ENCODE data around the gene MAN2A1.

Gene MAN2A1

DNA sequence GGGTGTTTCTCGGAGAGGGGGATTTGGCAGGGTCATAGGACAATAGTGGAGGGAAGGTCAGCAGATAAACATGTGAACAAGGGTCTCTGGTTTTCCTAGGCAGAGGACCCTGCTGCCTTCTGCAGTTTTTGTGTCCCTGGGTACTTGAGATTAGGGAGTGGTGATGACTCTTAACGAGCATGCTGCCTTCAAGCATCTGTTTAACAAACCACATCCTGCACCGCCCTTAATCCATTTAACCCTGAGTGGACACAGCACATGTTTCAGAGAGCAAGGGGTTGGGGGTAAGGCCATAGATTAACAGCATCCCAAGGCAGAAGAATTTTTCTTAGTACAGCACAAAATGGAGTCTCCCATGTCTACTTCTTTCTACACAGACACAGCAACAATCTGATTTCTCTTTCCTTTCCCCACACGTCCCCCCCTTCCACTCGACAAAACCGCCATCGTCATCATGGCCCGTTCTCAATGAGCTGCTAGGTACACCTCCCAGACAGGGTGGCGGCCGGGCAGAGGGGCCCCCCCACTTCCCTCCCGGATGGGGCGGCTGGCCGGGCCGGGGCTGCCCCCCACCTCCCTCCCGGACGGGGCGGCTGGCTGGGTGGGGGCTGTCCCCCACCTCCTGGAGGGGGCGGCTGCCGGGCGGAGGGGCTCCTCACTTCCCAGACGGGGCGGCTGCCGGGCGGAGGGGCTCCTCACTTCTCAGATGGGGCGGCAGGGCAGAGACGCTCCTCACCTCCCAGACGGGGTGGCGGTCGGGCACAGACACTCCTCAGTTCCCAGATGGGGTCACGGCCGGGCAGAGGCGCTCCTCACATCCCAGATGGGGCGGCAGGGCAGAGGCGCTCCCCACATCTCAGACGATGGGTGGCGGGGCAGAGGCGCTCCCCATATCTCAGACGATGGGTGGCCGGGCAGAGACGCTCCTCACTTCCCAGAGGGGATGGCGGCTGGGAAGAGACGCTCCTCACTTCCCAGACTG lies 142.8 kb downstream of the MAN2A1 start:
- DNase-seq, result peak; percentile 11

DNA sequence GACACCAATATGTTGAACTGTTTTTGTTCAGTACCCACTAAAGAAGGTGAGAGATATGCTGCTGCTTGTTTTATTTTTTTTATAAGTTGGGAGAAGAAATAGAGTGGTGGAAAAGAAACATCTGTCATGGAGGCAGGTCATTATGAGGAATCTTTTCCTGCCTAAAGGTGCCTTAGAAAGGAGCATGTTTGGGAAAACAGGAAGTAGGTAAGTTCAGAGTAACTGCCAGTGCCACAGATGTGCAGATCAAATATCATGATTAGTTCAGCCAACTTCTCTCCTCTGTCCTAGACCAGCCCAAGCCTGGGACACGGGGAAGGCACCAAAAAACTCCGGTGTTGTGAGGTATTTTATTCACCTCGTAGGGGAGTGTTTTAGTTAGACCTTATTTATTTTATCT lies 144.2 kb downstream of the MAN2A1 start:
- no peak for DNase-seq

DNA sequence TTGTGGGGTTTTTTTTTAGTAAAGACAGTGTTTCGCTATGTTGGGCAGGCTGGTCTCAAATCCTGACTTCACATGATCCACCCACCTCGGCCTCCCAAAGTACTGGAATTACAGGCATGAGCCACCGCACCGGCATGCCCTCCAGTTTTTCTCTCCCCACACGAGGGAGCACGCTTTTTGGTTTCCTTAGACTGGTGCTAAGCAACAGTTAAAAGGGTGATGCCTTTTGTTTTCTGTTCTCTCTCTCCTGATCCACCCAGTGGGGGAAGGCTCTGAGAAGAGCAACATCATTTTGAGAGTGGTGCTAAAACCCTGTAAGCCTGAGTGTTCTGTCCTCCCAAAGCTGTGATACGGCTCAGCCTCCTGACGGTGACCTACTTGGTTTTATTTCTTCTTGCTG lies 146.6 kb downstream of the MAN2A1 start:
- no peak for DNase-seq

DNA sequence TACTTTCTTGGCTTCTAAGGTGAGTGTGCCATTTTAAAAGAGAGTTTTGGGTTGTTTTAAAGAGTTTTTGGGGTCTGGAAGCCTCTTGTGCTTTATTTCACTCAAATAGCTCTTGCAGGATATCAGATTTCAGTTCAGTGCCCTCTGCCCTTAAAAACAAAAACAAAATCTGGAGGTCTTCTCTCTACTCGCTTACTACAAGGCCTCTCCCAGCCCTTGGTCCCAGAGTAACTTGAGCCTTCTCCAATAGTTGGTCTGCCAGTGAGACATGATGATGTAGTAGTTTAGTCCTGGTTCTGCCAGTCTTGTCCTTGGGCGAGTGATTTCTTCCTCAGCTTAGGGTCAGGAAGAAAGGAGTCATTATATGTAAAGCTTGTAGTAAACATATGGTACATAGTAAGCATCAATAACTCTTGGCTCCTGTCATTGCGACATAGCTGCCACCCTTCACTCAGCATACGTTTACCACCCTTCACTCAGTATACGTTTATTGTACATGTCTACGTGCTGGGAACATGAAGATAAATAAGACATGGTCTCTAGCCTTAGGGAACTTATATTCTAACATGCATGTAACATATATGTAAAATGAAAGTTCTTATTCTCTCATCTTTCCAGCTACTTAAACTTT lies 147.6 kb downstream of the MAN2A1 start:
- DNase-seq, result no peak

DNA sequence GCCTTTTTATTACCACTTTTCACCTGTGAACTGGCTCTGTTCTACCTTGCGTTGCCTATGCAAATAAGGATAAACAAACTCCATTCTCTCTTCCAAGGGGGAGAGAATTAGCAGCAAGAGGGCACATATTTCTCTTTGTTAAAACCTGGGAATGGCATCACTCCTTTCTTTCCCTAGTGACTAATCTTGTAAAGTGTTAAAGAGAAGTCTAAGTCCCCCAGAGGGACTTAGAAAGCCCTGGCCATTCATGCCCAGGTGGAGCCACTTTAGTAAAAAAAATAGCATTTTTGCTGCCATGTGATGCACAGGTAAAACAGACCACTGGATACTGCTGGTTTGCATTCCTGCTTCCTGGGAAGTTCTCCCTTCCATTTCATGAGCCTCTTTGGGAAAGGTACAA lies 148.4 kb downstream of the MAN2A1 start:
- no peak for DNase-seq

DNA sequence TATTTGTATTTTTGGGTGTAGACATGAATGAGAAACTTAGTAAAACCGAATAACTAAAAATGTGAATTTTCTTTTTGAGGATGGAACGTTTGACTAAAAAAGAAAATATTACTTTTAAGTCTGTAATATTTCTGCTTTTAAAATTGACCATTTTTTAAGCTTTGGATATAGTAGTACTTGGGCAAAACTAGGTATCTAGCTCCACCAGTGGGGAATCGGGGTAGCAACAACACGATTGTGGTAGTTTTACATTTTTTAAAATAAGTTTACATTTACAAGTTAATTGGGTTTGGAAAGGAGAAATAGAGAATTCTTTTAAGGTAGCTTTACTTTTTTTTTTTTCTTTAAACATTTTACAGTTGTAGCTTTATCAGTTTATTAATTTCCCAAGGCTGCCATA lies 154.4 kb downstream of the MAN2A1 start:
- DNase-seq, result no peak

DNA sequence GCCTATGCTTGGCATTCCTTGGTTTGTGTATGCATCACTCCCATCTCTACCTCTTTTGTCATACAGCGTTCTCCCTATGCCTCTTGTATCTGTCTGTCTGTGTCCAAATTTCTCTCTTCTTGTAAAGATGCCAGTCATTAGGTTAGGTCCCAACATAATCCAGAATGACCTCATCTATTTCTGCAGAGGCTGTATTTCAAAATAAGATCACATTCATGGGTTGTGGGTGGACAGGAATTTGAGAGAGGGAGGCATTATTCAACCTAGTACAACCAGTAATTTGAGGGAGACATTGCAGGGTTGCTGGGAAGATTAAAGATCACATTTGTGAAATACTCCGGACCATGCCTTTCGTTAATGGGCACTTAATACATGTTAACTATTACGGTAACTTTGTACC lies 155.0 kb downstream of the MAN2A1 start:
- DNase-seq, result no peak

DNA sequence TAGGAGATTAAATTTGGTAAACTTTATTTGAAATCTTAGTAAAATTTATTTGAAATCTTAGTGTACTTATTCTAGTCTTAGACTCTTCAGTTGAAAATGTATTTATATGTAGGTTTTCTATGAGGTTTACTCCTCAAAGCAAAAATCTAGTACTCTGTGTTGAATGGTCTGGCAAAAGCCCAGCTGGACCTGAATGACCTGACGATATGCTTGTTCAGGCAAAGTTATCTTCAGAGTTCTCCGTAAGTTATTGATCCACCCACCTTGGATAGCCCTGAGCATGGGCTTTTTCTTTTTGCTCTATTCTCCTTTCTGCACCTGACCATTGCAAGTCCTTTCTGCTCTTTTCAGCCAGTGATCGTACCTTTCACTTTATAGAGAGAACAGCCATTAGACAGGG lies 158.4 kb downstream of the MAN2A1 start:
- no peak for DNase-seq

DNA sequence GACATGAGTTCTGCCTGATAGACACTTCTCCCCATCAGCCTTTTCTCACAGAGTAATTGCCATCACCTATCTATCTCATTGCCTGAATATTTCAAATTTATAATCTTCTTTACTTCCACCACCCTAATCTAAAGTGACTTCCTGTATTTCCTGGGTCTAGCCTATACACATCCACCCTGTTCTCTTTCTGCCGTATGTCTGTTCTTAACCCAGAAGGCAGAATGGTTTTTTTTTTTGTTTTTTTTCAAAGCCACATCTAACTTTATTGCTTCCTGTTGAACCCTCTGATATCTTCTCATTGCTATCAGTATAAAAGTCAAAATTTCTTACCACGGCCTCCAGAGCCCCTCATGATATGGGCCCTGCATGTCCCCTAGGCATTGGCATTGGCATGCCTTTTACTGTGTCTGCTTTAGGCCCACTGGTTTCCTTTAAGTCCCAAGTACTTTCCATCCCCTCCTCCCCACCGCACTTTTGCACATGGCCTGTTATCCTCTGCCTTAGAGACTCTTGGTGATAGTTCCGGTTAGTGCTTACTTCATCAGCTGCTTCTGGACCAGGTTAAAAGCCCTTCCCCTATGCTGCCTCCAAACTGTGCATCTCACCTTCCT lies 159.9 kb downstream of the MAN2A1 start:
- no peak for DNase-seq

DNA sequence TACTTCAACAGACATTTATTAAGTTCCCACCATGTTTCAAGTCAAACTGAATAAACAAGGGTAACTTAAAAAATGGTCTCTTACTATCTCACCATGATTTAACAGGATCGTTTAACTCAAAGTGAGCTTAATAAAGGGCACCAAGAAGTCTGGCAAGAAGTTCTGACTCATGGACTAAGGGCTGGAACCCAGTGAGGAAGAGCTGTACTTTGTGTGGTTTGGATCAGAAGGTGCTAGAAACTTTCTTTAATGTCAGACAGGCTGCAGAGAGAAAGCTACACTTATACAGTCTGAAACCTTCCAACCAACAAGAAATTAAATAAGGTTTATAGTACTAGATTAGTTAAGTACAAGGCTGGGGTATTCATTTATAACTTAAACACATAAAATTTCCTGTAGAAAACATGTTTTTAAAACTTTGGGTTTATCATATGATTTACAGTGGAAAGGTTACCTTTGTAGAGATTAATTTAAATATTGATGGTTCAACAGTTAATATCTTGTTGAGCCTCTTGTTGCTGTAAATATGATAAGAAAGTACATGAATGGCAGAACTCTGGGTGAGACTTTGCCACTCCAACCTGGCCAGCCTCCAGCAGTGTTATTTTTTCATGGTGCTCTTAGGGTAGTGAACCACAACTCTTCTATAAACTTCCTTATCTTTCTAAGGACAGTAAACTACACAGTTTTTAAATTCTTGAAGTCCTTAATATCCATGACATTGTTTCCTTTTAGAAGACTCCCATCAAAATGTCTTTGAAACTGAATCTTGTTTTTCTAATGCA lies 162.8 kb downstream of the MAN2A1 start:
- no peak for DNase-seq

DNA sequence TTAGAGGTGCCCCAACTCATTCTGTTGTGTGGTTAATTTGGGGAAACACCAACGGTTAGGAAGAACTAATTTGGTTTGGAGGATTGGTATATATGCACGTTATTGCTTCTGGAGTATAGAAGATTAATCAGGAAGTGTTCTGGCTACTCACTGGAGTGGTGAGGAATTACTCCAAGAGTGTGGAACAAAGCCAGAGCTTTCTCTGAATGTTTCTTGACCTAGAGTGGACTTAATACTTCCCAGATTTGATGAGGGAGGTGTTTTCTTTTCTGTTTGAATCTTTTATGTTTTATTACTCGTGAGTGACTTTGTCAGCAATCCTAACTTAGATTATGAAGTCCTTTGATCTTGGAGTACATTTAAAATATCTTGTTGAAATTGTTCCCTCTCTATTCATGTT lies 163.7 kb downstream of the MAN2A1 start:
- no peak for DNase-seq

DNA sequence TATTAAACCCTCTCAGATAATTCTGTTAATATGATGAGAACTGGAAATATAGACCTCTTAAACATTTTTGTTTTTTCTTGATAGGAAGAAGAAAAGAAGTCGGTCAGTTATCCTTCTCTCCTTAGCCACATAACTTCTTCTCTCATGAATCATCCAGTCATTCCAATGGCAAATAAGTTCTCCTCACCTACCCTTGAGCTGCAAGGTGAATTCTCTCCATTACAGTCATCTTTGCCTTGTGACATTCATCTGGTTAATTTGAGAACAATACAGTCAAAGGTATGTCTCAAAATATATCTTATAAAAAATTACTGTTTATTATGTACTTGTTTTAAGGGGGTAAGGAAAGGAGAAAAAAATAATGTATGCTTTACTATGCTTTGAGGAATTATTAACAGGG lies 165.3 kb downstream of the MAN2A1 start:
- DNase-seq, result no peak

DNA sequence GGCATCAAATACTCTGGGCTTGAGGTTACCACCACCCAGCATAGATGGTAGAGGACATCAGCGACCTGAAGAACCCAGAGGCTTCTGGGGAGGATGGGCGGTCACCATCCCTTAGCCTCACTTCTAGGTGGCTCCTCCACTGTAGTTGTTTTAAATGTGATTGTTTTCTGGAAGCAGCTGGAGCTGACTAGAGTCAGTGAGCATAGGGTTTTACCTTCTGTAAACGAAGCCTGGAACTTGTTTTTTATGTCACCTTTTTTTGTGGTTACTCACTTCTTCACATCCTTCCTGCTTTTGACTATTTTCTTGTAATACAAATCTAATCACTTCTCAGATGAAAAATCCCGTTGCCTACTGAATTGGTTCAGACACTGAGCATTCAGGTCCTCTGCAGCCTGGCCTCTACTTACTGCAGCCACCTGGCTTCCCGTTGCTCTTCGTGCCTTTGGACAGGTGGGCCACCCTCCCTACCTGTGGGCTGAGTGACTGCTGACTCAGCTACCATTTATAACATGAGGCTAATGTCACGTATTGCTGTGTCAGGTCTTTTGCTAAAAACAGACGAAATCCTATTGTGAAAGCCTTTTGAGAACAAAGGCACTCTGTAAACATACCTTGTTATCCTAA lies 167.8 kb downstream of the MAN2A1 start:
- DNase-seq, result no peak

DNA sequence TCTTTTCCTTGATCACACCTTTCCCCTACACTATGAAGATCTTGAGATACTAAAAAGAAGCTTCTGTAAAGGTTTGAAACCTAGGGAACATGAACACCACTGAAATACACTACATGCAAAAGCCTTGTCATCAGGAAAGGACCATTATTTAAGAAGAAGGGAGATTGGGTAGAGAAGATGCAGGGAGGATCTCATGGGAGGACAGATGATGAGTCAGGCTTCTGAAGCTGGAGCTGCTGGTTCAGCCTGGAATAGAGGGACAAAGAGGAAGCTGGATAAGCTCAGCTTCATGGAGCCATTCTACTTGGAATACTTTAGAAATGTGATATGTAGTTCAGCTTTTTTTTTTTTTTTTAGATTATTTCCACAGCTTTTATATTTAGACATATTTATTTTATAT lies 169.8 kb downstream of the MAN2A1 start:
- DNase-seq, result no peak

DNA sequence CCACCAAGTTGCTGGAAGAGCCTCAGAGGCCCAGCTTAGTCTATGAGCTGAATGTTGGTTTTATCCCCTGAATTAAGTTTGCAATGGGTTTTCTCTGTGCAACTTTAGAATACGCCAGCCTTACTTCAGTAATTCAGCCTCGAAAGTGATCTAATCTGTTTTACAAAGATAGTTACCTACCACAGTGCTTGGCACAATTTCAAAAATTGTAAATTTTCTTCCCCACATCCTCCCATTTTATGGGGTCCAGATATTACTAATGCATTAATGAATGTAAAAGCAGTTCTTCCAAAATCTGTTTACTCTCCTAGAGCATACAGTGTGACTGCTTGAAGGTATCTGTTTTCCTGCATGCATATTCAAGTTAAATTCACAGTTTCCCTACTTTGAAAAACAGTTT lies 172.6 kb downstream of the MAN2A1 start:
- no peak for DNase-seq

DNA sequence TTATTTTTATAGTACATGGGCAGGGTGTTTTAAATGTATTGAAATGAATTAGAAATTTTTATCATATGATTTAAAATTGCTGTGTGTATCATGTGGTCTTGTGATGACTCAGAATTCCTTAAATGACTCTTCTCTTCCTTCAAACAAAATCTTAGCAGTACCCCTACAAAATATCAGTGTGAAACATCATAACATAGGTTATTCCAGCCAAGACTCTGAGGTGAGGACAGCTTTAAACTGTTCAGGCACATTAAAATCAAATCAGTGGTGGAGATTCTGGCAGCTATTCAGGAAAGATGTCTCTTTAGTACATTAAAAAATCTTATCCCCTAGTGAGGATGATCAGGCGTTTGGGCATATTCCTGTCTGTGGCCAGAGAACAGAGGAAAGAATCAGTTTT lies 174.0 kb downstream of the MAN2A1 start:
- no peak for DNase-seq

DNA sequence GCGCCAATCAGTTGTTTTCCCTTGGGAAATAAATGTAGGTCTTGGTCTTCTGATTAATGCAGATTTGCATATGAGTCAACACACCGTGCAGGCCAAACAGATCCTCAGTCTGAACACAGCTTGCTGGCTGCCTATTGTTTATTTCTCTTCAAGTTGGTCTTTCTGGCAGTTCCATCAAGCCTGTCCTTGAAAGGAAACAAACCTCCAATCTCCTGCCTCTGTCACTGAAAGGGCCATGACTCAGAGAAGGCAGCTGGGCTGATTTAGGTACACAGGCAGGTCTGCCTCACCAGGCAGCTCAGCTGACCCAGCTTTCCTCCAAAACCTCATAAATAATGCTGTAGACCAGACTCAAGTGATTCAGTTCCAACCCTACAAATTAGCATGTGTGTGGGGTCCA lies 175.9 kb downstream of the MAN2A1 start:
- DNase-seq, result no peak

DNA sequence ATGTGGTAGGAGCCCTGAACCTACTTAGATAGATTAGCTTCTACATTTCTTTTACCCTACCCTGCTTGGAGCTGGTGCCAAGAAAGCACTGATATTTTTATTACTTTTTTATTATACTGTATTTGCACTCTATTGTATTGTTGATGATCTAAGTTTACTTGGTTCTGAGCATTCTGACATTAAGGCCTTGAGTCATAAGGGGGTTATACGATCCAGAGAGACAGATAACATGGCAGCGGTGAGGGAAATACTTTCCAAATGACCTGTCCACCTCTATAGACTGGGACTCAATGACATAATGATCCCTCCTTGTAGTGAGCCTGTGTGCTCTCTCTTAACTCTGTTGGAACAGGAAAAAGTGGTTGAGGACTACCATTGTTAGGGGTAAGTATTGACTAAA lies 176.3 kb downstream of the MAN2A1 start:
- DNase-seq, result no peak

DNA sequence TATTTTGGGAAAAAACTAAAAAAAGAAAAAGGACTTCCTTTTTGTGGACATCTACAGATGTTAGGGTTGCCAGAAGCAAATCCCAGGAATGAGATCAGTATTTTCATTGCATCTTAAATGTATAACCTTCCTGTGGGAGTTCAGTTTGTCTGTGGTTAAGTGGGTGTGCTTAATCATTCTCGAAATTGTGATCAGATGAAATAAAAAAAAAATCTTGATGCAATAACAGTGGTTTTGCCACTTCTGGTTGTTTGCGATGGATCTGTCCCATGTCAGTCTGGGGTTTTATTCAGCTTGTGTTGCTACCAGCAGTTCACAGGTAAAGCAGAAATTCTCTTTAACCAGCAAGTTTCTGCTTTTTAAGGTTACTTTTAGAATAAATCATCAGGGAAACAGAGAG lies 179.0 kb downstream of the MAN2A1 start:
- no peak for DNase-seq

DNA sequence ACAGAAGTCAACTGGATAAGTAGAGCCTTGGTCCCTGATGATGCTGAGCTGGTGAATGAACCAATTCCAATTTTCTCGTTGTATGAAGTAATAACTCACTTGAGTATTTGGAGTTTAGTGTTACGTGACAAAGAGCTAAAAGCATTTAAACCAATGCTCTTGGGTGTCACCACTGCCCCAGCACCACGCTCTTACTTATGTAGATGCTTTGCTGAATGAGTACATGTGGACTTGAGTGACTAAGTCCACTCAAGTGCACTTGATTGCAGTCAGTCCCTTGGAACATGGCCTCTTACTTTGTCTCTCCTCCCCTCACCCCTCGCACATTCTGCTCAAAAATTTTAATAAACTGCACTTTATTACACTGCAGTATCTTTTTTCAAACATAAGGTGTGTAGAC lies 184.0 kb downstream of the MAN2A1 start:
- DNase-seq, result no peak

DNA sequence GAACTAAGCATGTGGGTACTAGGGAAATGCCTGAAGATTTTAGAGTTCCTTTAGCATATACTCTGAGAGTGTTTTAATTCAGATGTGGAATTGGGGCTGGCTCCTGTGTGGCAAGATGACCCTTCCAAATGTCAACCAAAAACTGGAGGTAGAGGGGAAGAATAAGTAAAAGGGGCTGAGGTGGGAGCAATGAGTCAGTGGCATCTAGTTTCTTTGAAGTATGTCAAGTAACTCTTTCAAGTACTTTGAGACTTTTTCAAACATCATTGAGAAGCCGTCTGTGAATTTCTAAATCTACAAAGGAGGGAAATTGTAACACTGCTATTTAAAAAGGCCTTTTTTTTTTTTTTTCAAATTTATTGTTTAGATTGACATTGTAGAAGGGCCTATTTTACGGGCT lies 184.4 kb downstream of the MAN2A1 start:
- DNase-seq, result no peak

DNA sequence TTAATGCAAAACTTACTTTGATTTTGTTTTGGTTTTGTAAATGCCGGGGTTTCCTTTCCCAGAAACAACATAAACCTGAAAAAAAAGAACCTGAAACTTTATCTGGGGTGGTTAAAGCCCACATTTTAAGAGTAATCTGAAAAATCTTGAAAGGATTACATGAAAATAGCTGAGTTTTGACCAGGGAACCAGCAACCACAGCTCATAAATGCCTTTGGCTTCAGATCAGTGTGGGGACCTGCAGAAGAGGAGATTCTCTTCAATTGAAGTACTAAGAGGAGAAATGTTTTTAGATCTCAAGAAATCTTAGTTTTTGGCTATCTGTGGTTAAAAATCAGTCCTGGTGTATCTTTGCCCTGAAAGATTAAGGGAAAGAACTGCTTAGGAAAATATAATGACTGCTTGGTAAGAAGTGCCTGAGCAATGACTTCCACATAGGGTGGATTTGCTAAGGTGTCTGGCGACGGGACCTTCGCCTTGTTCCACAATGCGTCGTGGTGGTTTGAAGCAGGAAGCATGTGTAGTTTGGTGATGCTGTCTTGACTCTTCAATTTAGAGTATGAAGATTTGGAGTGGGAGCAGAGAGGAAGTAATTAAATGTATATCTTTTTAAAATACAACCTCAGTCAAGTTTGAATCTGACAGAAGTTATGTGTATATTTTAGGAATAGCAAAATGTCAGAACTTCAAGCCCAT lies 186.5 kb downstream of the MAN2A1 start:
- DNase-seq, result no peak
